Loucy (cell line): Measurements from ENCODE around the gene KDM2B.

Source experiments
- CTCF ChIP-seq: fragments of 200-600 bp; sonication (generic); conservative IDR thresholded peaks from 2 replicates; pipeline ENCODE4 v1.5.1; 2014; ENCODE audit warnings: mild to moderate bottlenecking, antibody characterized with exemption, low read length
- EZH2phosphoT487 ChIP-seq: fragments of 200-600 bp; IDR thresholded peaks from 2 replicates; pipeline ENCODE4 v1.6.1; 2018; ENCODE audit warnings: antibody characterized with exemption, mild to moderate bottlenecking, moderate library complexity, borderline replicate concordance

- no peak for TF ChIP-seq CTCF
- no peak for TF ChIP-seq EZH2phosphoT487
Observed at GRCh38 chr12:121596526-121596925, 15.7 kb upstream of the KDM2B start.
